ENCODE data around the gene ASF1B.

GRCh38 chr19:14122924-14123323 lies 13.5 kb downstream of the ASF1B start:
- TF ChIP-seq POLR2A (IDR thresholded peaks at IDR 0.05; ENCODE audit: low read length): no peak
- no peak for TF ChIP-seq GATA1 (IDR thresholded peaks at IDR 0.05; ENCODE audit: low read depth, low read length)
